ENCODE measurements around the gene ZNF662. TPM values are rescaled to one million over a fixed set of nuclear protein-coding genes. Genes with fewer than 3 reads are reported as not detected.

ZNF662 gene
- polyA plus RNA-seq, 1 experiment, result 1.3 TPM

GRCh38 chr3:42891042-42891441 is 14.9 kb upstream of the ZNF662 start:
- CTCF ChIA-PET, result no interaction called here
- no peak for TF ChIP-seq CTCF (IDR thresholded peaks at IDR 0.05; ENCODE audit: low read depth, low read length)
- POLR2A ChIA-PET, result no interaction called here
- H3K27ac ChIP-seq (ENCODE audit: low read depth, low read length), result no peak overlapping the region
- no peaks in the 10 kb centered on the region for H3K9me3 ChIP-seq (ENCODE audit: control insufficient read depth, insufficient read depth, low read length)
- H3K4me3 ChIP-seq (ENCODE audit: low read depth, low read length), result no peak overlapping the region
- DNase-seq (ENCODE audit: low read depth, low spot score), result no peak
- peaks cover 12% of the 10 kb centered on the region for H3K27me3 ChIP-seq (ENCODE audit: control insufficient read depth, insufficient read depth, low read length)

GRCh38 chr3:42892169-42892568 is 13.8 kb upstream of the ZNF662 start:
- no peaks in the 10 kb centered on the region for H3K9me3 ChIP-seq (ENCODE audit: control insufficient read depth, insufficient read depth, low read length)
- H3K27me3 ChIP-seq (ENCODE audit: control insufficient read depth, insufficient read depth, low read length), result peaks cover 12% of the 10 kb centered on the region
- DNase-seq (ENCODE audit: low read depth, low spot score), result no peak
- H3K4me3 ChIP-seq (ENCODE audit: low read depth, low read length), result no peak overlapping the region
- POLR2A ChIA-PET, result no interaction called here
- H3K27ac ChIP-seq (ENCODE audit: low read depth, low read length), result no peak overlapping the region
- no peak for TF ChIP-seq CTCF (IDR thresholded peaks at IDR 0.05; ENCODE audit: low read depth, low read length)
- CTCF ChIA-PET, result no interaction called here

- ChIA-PET POLR2A (no interaction called here), CTCF (no interaction called here)
- Histone ChIP-seq H3K27ac (ENCODE audit: low read depth, low read length) (no peak overlapping the region), H3K9me3 (ENCODE audit: control insufficient read depth, insufficient read depth, low read length) (no peaks in the 10 kb centered on the region), H3K4me3 (ENCODE audit: low read depth, low read length) (no peak overlapping the region), H3K27me3 (ENCODE audit: control insufficient read depth, insufficient read depth, low read length) (peaks cover 9% of the 10 kb centered on the region)
- no peak for TF ChIP-seq CTCF (IDR thresholded peaks at IDR 0.05; ENCODE audit: low read depth, low read length)
- DNase-seq (ENCODE audit: low read depth, low spot score), result no peak
Observed at GRCh38 chr3:42892807-42893206, 13.1 kb upstream of the ZNF662 start.

GRCh38 chr3:42894698-42895579 is 11.0 kb upstream of the ZNF662 start:
- Histone ChIP-seq H3K27ac (ENCODE audit: low read depth, low read length) (no peak overlapping the region), H3K4me3 (ENCODE audit: low read depth, low read length) (no peak overlapping the region), H3K9me3 (ENCODE audit: control insufficient read depth, insufficient read depth, low read length) (no peaks in the 10 kb centered on the region), H3K27me3 (ENCODE audit: control insufficient read depth, insufficient read depth, low read length) (peaks cover 9% of the 10 kb centered on the region)
- DNase-seq (ENCODE audit: low read depth, low spot score), result no peak
- no peak for TF ChIP-seq CTCF (IDR thresholded peaks at IDR 0.05; ENCODE audit: low read depth, low read length)
- CTCF ChIA-PET, result interaction anchor here (0.7 to 1.5 kb wide), 2 partner anchors 57 to 67 kb away, joined by 3 to 4 read pairs; no protein-coding TSS in a partner anchor
- POLR2A ChIA-PET, result no interaction called here

GRCh38 chr3:42895580-42895868 is 10.4 kb upstream of the ZNF662 start:
- TF ChIP-seq CTCF (IDR thresholded peaks at IDR 0.05; ENCODE audit: low read depth, low read length), result no peak
- CTCF ChIA-PET, result no interaction called here
- Histone ChIP-seq H3K27ac (ENCODE audit: low read depth, low read length) (no peak overlapping the region), H3K9me3 (ENCODE audit: control insufficient read depth, insufficient read depth, low read length) (no peaks in the 10 kb centered on the region), H3K4me3 (ENCODE audit: low read depth, low read length) (no peak overlapping the region), H3K27me3 (ENCODE audit: control insufficient read depth, insufficient read depth, low read length) (peaks cover 9% of the 10 kb centered on the region)
- POLR2A ChIA-PET, result no interaction called here
- DNase-seq (ENCODE audit: low read depth, low spot score), result no peak

Measured in AG04450 (cell line).